K562 (cell line): ENCODE results near the gene IFT81.

Experiments used
- ARNT ChIP-seq, 2 experiments: fragments of 450-650 bp; IDR thresholded peaks; 2 replicates each; pipeline ENCODE4 v1.6.1; 2016; ENCODE audit warnings: mild to moderate bottlenecking in 1 of 2
- FOXA1 ChIP-seq: fragments of 450-650 bp; IDR thresholded peaks from 2 replicates; pipeline ENCODE4 v1.6.1; 2016; ENCODE audit warnings: mild to moderate bottlenecking, borderline replicate concordance
- MTF1 ChIP-seq: fragments of 250-450 bp; sonication (Bioruptor Pico); IDR thresholded peaks from 2 replicates; pipeline ENCODE4 v1.9.0; 2021; ENCODE audit warnings: moderate library complexity, mild to moderate bottlenecking, inconsistent platforms, borderline replicate concordance
- MYC ChIP-seq, 2 experiments: fragments of 250-450 bp in 1 of 2; sonication (Bioruptor Pico) in 1 of 2; IDR thresholded peaks; 2 replicates each; pipeline versions ENCODE4 v1.5.1 to v1.6.1; 2012 to 2021; ENCODE audit warnings: low read depth in 2 of 2, borderline replicate concordance in 1 of 2, improper control_type of control experiment in 1 of 2, low read length in 1 of 2, mild to moderate bottlenecking in 1 of 2, moderate library complexity in 1 of 2
- POLR2A ChIP-seq: fragments of 450-650 bp; conservative IDR thresholded peaks from 2 replicates; pipeline ENCODE4 v1.6.1; 2016
- SREBF2 ChIP-seq: sonication (generic); formaldehyde crosslinking; IDR thresholded peaks from 2 replicates; pipeline ENCODE4 v1.4.0; 2020; ENCODE audit warnings: mild to moderate bottlenecking, missing genetic modification reagents

- no peak for TF ChIP-seq MYC (IDR thresholded peaks at IDR 0.05; ENCODE audit: low read depth, low read length)
- TF ChIP-seq MYC (CRISPR knock-in tag; IDR thresholded peaks at IDR 0.05; ENCODE audit: borderline replicate concordance, low read depth) = no peak
- TF ChIP-seq ARNT (IDR thresholded peaks at IDR 0.05) = no peak
- no peak for TF ChIP-seq FOXA1
- no peak for TF ChIP-seq POLR2A
- TF ChIP-seq MTF1 (CRISPR knock-in tag) = no peak
- TF ChIP-seq SREBF2 (CRISPR knock-in tag) = no peak
Observed at GRCh38 chr12:110193196-110193595, 69.0 kb downstream of the IFT81 start.
